Smooth muscle cell (in vitro differentiated cells): ENCODE results near the gene RGS13. TPM values are rescaled to one million over a fixed set of nuclear protein-coding genes. Genes with fewer than 3 reads are reported as not detected.

ENCODE experiments used
- DNase-seq: peaks from one replicate; lab custom pipeline; 2025; ENCODE audit not compliant: unreplicated experiment; lab: John Stamatoyannopoulos, UW
- H2AFZ ChIP-seq: fragments of 200-600 bp; sonication (generic); 2 replicates; pipeline ENCODE4 v1.6.0; 2016; ENCODE audit warnings: antibody characterized with exemption, low read depth, mild to moderate bottlenecking
- H3F3A ChIP-seq: fragments of 200-600 bp; sonication (generic); 2 replicates; pipeline ENCODE4 v1.6.0; 2017; ENCODE audit warnings: antibody characterized with exemption, low read depth
- H3K27ac ChIP-seq: fragments of 200-600 bp; sonication (generic); 2 replicates; pipeline ENCODE4 v1.5.1; 2016; ENCODE audit warnings: low read depth, mild to moderate bottlenecking
- H3K27me3 ChIP-seq: fragments of 200-600 bp; sonication (generic); 2 replicates; pipeline ENCODE4 v1.6.1; 2016; ENCODE audit warnings: low read depth, mild to moderate bottlenecking
- H3K36me3 ChIP-seq: fragments of 200-600 bp; sonication (generic); 2 replicates; pipeline ENCODE4 v1.5.1; 2016; ENCODE audit warnings: low read depth
- H3K4me1 ChIP-seq: fragments of 200-600 bp; sonication (generic); 2 replicates; pipeline ENCODE4 v1.5.1; 2016; ENCODE audit warnings: low read depth
- H3K4me2 ChIP-seq: fragments of 200-600 bp; sonication (generic); 2 replicates; pipeline ENCODE4 v1.6.0; 2016; ENCODE audit warnings: mild to moderate bottlenecking
- H3K4me3 ChIP-seq: fragments of 200-600 bp; sonication (generic); 2 replicates; pipeline ENCODE4 v1.5.1; 2016; ENCODE audit warnings: mild to moderate bottlenecking
- H3K79me2 ChIP-seq: fragments of 200-600 bp; sonication (generic); 2 replicates; pipeline ENCODE4 v1.6.0; 2016; ENCODE audit warnings: low read depth, mild to moderate bottlenecking
- H3K9ac ChIP-seq: fragments of 200-600 bp; sonication (generic); 2 replicates; pipeline ENCODE4 v1.6.0; 2016; ENCODE audit warnings: low read depth
- H3K9me3 ChIP-seq: fragments of 200-600 bp; sonication (generic); replicated peaks from 2 replicates; pipeline ENCODE4 v1.5.1; 2016; ENCODE audit warnings: low read depth
- H4K20me1 ChIP-seq: fragments of 200-600 bp; sonication (generic); 2 replicates; pipeline ENCODE4 v1.6.0; 2016; ENCODE audit warnings: low read depth
- CTCF ChIP-seq: fragments of 200-600 bp; sonication (generic); IDR thresholded peaks from 2 replicates; pipeline ENCODE4 v1.5.1; 2017; ENCODE audit warnings: borderline replicate concordance, mild to moderate bottlenecking, antibody characterized with exemption; ENCODE audit not compliant: insufficient read depth, poor library complexity, severe bottlenecking
- WGBS: methylation state at CpG from one replicate; pipeline ENCODE4 v1.1.7; 2016; ENCODE audit warnings: low lambda C conversion rate; 5-methylcytosine and 5-hydroxymethylcytosine counted together
- polyA plus RNA-seq: library from polyadenylated mRNA; unstranded; fragments of >200 nt; fragmentation: Nextera tagmentation; extraction: Ambion mirVana; gene quantifications from 2 replicates; pipeline ENCODE4 v1.2.1, GENCODE V29; 2016
- total RNA-seq: library from RNA; depleted of rRNA; stranded (reverse); fragments of >200 nt; gene quantifications from 2 replicates; pipeline ENCODE4 v1.2.3, GENCODE V29; 2014

Gene RGS13
- total and polyA plus RNA-seq, 2 experiments from 2014 or later: 0.45 TPM; not detected in 1

DNA sequence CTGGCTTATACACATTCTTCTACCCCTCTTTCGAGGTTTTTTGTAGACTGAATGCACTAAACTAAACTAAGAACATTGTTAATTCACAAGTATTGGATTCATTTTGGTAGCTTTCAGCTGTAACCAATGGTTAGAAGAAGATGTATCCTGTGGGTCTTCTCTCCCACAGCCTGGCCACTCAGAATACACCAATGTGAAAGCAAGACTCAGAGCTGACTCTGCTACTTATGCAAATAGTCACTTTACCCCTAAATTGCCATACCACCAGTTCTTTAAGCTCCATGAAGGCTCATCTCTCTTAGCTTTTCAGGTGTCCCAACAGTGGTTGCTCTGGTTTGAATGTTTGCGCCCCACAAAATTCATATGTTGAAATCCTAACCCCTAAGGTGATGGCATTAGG lies 60.1 kb downstream of the RGS13 start:
- H3K79me2 ChIP-seq: no peaks in the 10 kb centered on the region
- no peak for DNase-seq
- H3K4me3 ChIP-seq: no peak overlapping the region
- no peak overlapping the region for H3K4me2 ChIP-seq
- 90% methylated on average over 2 of the region's 2 CpGs for WGBS
- peaks cover 4% of the 10 kb centered on the region for H3F3A ChIP-seq
- H4K20me1 ChIP-seq: no peaks in the 10 kb centered on the region
- no peak overlapping the region for H2AFZ ChIP-seq
- H3K4me1 ChIP-seq: no peaks in the 10 kb centered on the region
- no peaks in the 10 kb centered on the region for H3K9me3 ChIP-seq
- H3K27me3 ChIP-seq: no peaks in the 10 kb centered on the region
- no peak overlapping the region for H3K9ac ChIP-seq
- H3K36me3 ChIP-seq: no peaks in the 10 kb centered on the region
- no peak overlapping the region for H3K27ac ChIP-seq
- no peak for TF ChIP-seq CTCF

DNA sequence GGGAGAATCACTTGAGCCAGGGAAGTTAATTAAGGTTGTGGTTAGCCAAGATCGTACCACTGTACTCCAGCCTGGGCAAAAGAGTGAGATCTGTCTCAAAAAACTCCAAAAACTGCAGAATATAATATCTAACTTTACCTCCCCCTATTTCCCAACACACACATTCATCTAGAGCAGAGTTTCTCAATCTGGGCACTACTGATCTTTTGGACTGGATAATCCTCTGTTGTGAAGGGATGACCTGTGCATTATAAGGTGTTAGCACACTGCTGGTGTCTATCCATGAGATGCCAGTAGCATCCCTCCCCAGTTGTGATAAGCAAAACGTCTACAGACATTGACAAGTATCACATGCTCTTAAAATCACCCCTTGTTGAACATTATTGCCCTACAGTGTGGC lies 61.8 kb downstream of the RGS13 start:
- H3K9me3 ChIP-seq: no peaks in the 10 kb centered on the region

GRCh38 chr1:192698731-192699130 lies 62.8 kb downstream of the RGS13 start:
- 96% methylated on average over 11 of the region's 11 CpGs for WGBS
- Histone ChIP-seq H3K4me1 (peaks cover 11% of the 10 kb centered on the region), H3K4me2 (no peak overlapping the region), H3F3A (peaks cover 10% of the 10 kb centered on the region), H2AFZ (no peak overlapping the region), H3K36me3 (no peaks in the 10 kb centered on the region), H3K79me2 (no peaks in the 10 kb centered on the region), H4K20me1 (no peaks in the 10 kb centered on the region), H3K9ac (no peak overlapping the region), H3K27me3 (no peaks in the 10 kb centered on the region), H3K9me3 (no peaks in the 10 kb centered on the region), H3K4me3 (no peak overlapping the region), H3K27ac (no peak overlapping the region)
- no peak for DNase-seq
- TF ChIP-seq CTCF: no peak

More for the DNA sequence above, 61.8 kb downstream of the RGS13 start:
- Histone ChIP-seq H3K4me3 (no peak overlapping the region), H3K4me1 (peaks cover 11% of the 10 kb centered on the region), H3K9ac (no peak overlapping the region), H3K79me2 (no peaks in the 10 kb centered on the region), H3K36me3 (no peaks in the 10 kb centered on the region), H3F3A (peaks cover 10% of the 10 kb centered on the region), H3K4me2 (no peak overlapping the region), H3K27ac (no peak overlapping the region), H2AFZ (no peak overlapping the region), H4K20me1 (no peaks in the 10 kb centered on the region), H3K27me3 (no peaks in the 10 kb centered on the region)
- DNase-seq: no peak
- TF ChIP-seq CTCF: no peak
- 83% methylated on average over 2 of the region's 2 CpGs for WGBS

DNA sequence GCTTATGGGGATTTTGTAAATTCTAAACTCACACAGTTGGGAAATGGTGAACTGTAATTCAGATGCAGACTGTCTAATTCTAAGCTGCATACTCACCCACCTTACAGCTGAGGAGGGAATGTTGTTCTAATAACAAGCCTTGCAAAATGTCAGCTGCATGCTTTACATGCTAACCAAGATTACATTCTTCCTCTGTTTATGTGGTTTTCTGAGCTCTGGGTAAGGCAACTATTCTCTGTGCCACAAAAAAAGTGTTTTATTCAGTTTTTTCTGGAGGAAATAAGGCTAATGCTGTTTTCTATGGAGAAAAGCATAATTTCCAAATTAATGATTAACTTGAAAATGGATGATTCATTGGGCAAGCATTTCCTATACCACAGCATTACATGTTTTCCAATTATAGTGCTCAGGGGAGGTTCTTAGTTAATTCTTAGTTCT lies 64.9 kb downstream of the RGS13 start:
- Histone ChIP-seq H3F3A (peaks cover 10% of the 10 kb centered on the region), H2AFZ (no peak overlapping the region), H4K20me1 (no peaks in the 10 kb centered on the region), H3K4me3 (no peak overlapping the region), H3K36me3 (no peaks in the 10 kb centered on the region), H3K4me2 (peak overlapping the region; percentile 72), H3K9ac (no peak overlapping the region), H3K27me3 (no peaks in the 10 kb centered on the region), H3K9me3 (no peaks in the 10 kb centered on the region), H3K4me1 (peaks cover 11% of the 10 kb centered on the region), H3K79me2 (no peaks in the 10 kb centered on the region), H3K27ac (peak overlapping the region; percentile 68)
- no peak for DNase-seq
- no peak for TF ChIP-seq CTCF
